Coronary artery (tissue), 2 donors: ENCODE data around the gene DHRSX.
"Not testable (repeated sequence)": the region's sequence is repeated elsewhere in the genome, so short reads cannot be mapped to it uniquely, and the experiment has no call there.

Experiments
- DNase-seq: peaks from one replicate; pipeline ENCODE4 v3.0.0-alpha.2; 2017; ENCODE audit warnings: low spot score
- H3K27ac ChIP-seq, 2 donors: fragments of 200-600 bp; sonication (generic); one replicate each; pipeline ENCODE4 v1.5.1; 2016 to 2019
- H3K4me3 ChIP-seq: fragments of 200-600 bp; sonication (generic); 2 replicates; pipeline ENCODE4 v1.5.1; 2016; ENCODE audit warnings: mild to moderate bottlenecking, moderate library complexity
- TF ChIP-seq, protein P1 (sequence below): fragments of 200-600 bp; sonication (generic); IDR thresholded peaks from one replicate; pipeline ENCODE4 v1.5.1; 2019; ENCODE audit warnings: antibody characterized with exemption

DHRSX gene

DNA sequence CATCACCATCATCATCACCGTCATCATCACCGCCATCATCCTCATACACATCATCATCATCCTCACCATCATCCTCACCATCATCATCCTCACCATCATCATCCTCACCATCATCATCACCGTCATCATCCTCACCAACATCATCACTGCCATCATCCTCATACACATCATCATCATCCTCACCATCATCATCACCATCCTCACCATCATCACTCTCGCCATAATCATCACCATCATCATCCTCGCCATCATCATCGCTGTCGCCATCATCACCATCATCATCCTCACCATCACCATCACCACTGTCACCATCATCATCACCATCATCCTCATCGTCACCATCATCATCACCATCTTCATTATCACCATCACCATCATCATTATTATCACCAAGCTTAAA is 19.8 kb upstream of the DHRSX start:
- DNase-seq, result no peak
- no peak overlapping the region for H3K4me3 ChIP-seq
- TF ChIP-seq, protein P1, sequence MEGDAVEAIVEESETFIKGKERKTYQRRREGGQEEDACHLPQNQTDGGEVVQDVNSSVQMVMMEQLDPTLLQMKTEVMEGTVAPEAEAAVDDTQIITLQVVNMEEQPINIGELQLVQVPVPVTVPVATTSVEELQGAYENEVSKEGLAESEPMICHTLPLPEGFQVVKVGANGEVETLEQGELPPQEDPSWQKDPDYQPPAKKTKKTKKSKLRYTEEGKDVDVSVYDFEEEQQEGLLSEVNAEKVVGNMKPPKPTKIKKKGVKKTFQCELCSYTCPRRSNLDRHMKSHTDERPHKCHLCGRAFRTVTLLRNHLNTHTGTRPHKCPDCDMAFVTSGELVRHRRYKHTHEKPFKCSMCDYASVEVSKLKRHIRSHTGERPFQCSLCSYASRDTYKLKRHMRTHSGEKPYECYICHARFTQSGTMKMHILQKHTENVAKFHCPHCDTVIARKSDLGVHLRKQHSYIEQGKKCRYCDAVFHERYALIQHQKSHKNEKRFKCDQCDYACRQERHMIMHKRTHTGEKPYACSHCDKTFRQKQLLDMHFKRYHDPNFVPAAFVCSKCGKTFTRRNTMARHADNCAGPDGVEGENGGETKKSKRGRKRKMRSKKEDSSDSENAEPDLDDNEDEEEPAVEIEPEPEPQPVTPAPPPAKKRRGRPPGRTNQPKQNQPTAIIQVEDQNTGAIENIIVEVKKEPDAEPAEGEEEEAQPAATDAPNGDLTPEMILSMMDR, result no peak
- H3K27ac ChIP-seq, result no peak overlapping the region

DNA sequence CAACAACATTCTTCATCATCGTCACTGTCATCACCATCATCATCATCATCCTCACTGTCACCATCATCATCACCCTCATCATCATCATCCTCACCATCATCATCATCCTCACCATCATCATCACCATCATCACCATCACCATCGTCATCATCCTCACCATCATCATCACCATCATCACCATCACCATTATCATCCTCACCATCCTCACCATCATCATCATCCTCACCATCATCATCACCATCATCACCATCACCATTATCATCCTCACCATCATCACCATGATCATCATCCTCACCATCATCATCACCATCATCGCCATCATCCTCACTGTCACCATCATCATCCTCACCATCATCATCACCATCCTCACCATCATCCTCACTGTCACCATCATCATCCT is 18.9 kb upstream of the DHRSX start:
- not testable (repeated sequence) for H3K4me3 ChIP-seq, DNase-seq, H3K27ac ChIP-seq

DNA sequence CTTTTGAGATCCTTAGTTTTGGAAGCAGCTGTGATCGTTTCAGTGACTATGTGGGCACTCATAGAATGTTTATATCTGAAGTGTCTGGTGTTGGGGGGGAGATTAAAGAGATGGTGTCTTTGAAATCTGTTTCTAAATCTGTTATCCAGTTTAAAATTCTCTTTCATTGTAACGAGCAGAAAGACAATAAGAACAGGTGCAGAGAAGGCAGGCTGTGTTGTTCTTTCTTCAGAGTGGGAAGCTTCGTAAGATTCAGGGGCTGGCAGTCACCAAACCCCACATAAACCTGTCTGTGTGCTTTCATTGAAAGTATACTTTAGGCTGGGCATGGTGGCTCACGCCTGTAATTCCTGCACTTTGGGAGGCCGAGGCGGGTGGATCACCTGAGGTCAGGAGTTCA is 16.3 kb upstream of the DHRSX start:
- Histone ChIP-seq H3K4me3 (no peak overlapping the region), H3K27ac (no peak overlapping the region)
- DNase-seq, result no peak
- TF ChIP-seq, protein P1, result no peak

DNA sequence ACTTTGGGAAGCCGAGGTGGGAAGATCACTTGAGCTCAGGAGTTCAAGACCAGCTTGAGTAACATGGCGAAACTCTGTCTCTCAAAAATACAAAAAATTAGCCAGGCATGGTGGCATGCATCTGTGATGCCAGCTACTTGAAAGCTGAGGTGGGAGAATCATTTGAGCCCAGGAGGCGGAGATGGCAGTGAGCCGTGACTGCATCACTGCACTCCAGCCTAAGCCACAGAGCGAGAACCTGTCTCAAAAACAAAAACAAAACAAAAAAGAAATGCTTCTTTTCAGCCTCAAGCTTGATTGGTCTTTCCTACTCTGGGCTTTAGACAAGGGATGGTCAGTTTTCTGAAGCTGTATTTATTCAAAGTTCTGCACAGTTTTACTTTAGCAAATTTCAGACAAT is 15.8 kb upstream of the DHRSX start:
- TF ChIP-seq, protein P1, result no peak
- Histone ChIP-seq H3K4me3 (no peak overlapping the region), H3K27ac (no peak overlapping the region)
- no peak for DNase-seq

DNA sequence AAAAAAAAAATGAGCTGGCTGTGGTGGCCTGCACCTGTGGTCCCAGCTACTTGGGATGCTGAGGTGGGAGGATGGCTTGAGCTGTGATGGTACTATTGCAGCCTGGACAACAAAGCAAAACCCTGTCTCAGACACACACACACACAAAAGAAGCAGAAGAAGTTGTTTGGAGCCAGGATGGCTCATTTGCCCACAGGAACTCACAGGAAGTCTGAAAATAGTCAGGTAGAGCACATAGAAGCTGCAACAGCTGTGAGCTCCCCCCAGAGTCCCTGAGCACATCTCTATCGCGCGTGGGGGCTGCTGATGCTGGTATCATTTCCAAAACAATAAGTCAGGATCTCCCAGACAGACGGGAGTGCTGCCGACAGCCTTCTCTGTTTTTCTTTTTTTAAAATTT is 13.4 kb upstream of the DHRSX start:
- no peak overlapping the region for H3K27ac ChIP-seq
- TF ChIP-seq, protein P1, result no peak

DNA sequence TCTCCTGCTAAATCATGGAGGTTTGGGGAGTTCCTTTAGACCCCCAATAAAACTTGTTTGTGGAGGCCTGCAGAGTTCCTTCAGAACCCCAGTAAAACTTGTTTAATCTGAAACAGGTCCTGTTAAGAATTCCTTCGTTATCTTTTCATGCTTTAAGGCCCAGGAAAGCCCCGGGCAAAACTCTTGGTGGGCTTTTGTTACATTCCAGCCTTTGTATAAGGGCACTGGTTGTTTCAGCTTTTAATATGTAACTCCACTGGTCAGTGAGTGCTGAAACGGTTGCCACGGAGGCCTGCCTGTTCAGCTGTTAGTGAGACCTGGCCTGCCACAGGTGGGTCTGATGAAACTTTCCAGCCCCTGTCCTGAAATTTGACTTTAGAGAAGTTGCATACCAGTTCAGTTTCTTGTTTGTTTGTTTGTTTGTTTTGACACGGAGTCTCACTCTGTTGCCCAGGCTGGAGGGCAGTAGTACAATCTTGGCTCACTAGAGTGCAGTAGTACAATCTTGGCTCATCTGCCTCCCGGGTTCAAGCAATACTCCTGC is 12.4 kb upstream of the DHRSX start:
- TF ChIP-seq, protein P1, result no peak
- peak; percentile 21 for DNase-seq
- Histone ChIP-seq H3K4me3 (no peak overlapping the region), H3K27ac (no peak overlapping the region)

More for the DNA sequence above, 13.4 kb upstream of the DHRSX start:
- peak; percentile 3 for DNase-seq
- no peak overlapping the region for H3K4me3 ChIP-seq

DNA sequence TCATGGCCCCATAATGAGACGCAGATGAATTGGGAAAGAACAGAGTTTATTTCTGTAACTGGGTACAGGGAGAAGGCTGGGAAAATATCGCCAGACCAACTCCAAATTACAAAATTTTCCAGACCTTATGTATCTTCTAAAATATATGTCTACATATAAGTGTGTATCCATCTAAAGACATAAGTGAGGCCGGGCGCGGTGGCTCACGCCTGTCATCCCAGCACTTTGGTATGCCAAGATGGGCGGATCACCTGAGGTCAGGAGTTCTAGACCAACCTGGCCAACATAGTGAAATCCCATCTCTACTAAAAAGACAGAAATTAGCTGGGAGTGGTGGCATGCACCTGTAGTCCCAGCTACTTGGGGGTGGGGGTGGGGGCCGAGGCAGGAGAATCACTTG is 11.7 kb upstream of the DHRSX start:
- TF ChIP-seq, protein P1, result no peak
- H3K27ac ChIP-seq, result no peak overlapping the region
- H3K4me3 ChIP-seq, result no peak overlapping the region
- DNase-seq, result no peak

DNA sequence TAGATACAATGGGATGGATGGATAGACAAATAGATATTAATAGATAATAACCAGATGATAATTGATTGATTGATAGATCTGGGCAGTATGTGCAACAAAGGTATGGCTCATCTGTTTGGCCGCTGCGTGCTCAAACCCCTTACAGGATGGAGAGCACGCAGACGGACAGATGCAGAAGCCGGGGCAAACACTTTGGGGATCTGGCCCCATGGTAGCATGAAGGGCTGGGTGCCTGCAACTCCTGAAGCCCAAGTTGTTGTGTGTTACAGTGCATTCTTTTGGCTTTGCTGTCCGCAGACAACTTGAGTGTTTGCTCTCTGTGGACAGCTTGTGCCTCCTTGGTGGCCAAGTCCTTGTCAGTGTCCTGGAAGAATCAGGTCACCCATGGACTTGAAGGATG is 10.6 kb upstream of the DHRSX start:
- TF ChIP-seq, protein P1, result no peak
- Histone ChIP-seq H3K4me3 (no peak overlapping the region), H3K27ac (no peak overlapping the region)
- peak; percentile 35 for DNase-seq
